Fibroblast of pulmonary artery (primary cell): Measurements from ENCODE around the gene KCNAB2.

Experiments used
- DNase-seq: peaks from one replicate; pipeline ENCODE4 v3.0.0-alpha.2; 2010; ENCODE audit warnings: low read depth
- H3K4me3 ChIP-seq: replicated peaks from 2 replicates; pipeline ENCODE4 v1.5.1; 2011; ENCODE audit warnings: low read depth, mild to moderate bottlenecking, control low read depth, low read length, moderate library complexity
- CTCF ChIP-seq: IDR thresholded peaks from 2 replicates; pipeline ENCODE4 v1.5.1; 2011; ENCODE audit warnings: mild to moderate bottlenecking, control low read depth, low read length, inconsistent platforms; ENCODE audit errors: missing control alignments

Gene KCNAB2

GRCh38 chr1:6046279-6046678, 591 bp downstream of the KCNAB2 start:
- TF ChIP-seq CTCF: no peak
- DNase-seq: no peak
- no peak overlapping the region for H3K4me3 ChIP-seq

- DNase-seq: no peak
- TF ChIP-seq CTCF: no peak
- H3K4me3 ChIP-seq: no peak overlapping the region
These were observed 2.6 kb downstream of the KCNAB2 start for GRCh38 chr1:6048179-6048867.

- no peak for TF ChIP-seq CTCF
These were observed 3.7 kb downstream of the KCNAB2 start for GRCh38 chr1:6049419-6049818.

GRCh38 chr1:6051423-6051822, 5.7 kb downstream of the KCNAB2 start:
- TF ChIP-seq CTCF: no peak

More at GRCh38 chr1:6049419-6049818, 3.7 kb downstream of the KCNAB2 start:
- H3K4me3 ChIP-seq: no peak overlapping the region
- no peak for DNase-seq

GRCh38 chr1:6052543-6053205, 7.0 kb downstream of the KCNAB2 start:
- peak; percentile 80 for DNase-seq
- no peak overlapping the region for H3K4me3 ChIP-seq
- TF ChIP-seq CTCF: peak; percentile 63

More at GRCh38 chr1:6051423-6051822, 5.7 kb downstream of the KCNAB2 start:
- DNase-seq: no peak
- no peak overlapping the region for H3K4me3 ChIP-seq

GRCh38 chr1:6053206-6053546, 7.5 kb downstream of the KCNAB2 start:
- no peak overlapping the region for H3K4me3 ChIP-seq
- DNase-seq: no peak
- TF ChIP-seq CTCF: no peak

- DNase-seq: no peak
- TF ChIP-seq CTCF: no peak
- H3K4me3 ChIP-seq: no peak overlapping the region
These were observed 8.9 kb downstream of the KCNAB2 start for GRCh38 chr1:6054596-6054995.
